Esophagus muscularis mucosa (tissue), 4 donors: ENCODE results near the gene SPATA13.
"Not testable (repeated sequence)": the region's sequence is repeated elsewhere in the genome, so short reads cannot be mapped to it uniquely, and the experiment has no call there.

Experiments used
- CTCF ChIP-seq, 3 experiments: fragments of 200-600 bp in 2 of 3; fragments of 450-650 bp in 1 of 3; sonication (generic) in 2 of 3; IDR thresholded peaks; one replicate each; pipeline ENCODE4 v1.5.1; 2017 to 2019; ENCODE audit warnings: antibody characterized with exemption in 3 of 3, mild to moderate bottlenecking in 2 of 3, moderate library complexity in 1 of 3
- EP300 ChIP-seq: sonication (generic); formaldehyde crosslinking; IDR thresholded peaks from one replicate; pipeline ENCODE4 v1.6.1; 2017; ENCODE audit warnings: antibody characterized with exemption
- POLR2A ChIP-seq: fragments of 450-650 bp; IDR thresholded peaks from one replicate; pipeline ENCODE4 v1.6.1; 2017; ENCODE audit warnings: antibody characterized with exemption, moderate library complexity, mild to moderate bottlenecking, low read depth

GRCh38 chr13:24321416-24321815 lies 160.9 kb downstream of the SPATA13 start:
- TF ChIP-seq CTCF (IDR thresholded peaks at IDR 0.05); EP300; POLR2A: not testable (repeated sequence)
